Heart right ventricle (tissue), 16 donors: ENCODE results near the gene PLCL2. TPM values are rescaled to one million over a fixed set of nuclear protein-coding genes. Genes with fewer than 3 reads are reported as not detected.

Source experiments
- ATAC-seq, 8 donors: fragments of 200-7000 bp; cut with Tn5 transposase; one replicate each; pipeline ENCODE4 v1.9.1; 2020; ENCODE audit warnings: mild to moderate bottlenecking in 8 of 8, moderate library complexity in 8 of 8, moderate number of reproducible peaks in 1 of 8
- DNase-seq, 2 donors: peaks; one replicate each; pipeline ENCODE4 v3.0.0-alpha.2; 2020
- H3K27ac ChIP-seq, 10 donors: fragments of 200-600 bp; sonication (generic) in 2 of 10; one replicate each; pipeline versions ENCODE4 v1.5.0 to v1.8.0; 2020 to 2022; ENCODE audit warnings: mild to moderate bottlenecking in 3 of 10
- H3K27me3 ChIP-seq, 7 donors: fragments of 200-600 bp; one replicate each; pipeline ENCODE4 v1.8.0; 2021 to 2022; ENCODE audit warnings: mild to moderate bottlenecking in 2 of 7
- H3K36me3 ChIP-seq, 9 donors: fragments of 200-600 bp; sonication (generic) in 1 of 9; one replicate each; pipeline versions ENCODE4 v1.5.0 to v1.8.0; 2020 to 2022; ENCODE audit warnings: mild to moderate bottlenecking in 2 of 9
- H3K4me1 ChIP-seq, 9 donors: fragments of 200-600 bp; sonication (generic) in 1 of 9; one replicate each; pipeline versions ENCODE4 v1.5.0 to v1.8.0; 2020 to 2022; ENCODE audit warnings: mild to moderate bottlenecking in 4 of 9
- H3K4me3 ChIP-seq, 10 donors: fragments of 200-600 bp; sonication (generic) in 2 of 10; one replicate each; pipeline versions ENCODE4 v1.5.0 to v1.8.0; 2020 to 2022; ENCODE audit warnings: mild to moderate bottlenecking in 7 of 10, moderate library complexity in 2 of 10
- H3K9me3 ChIP-seq, 11 donors: fragments of 200-600 bp in 10 of 11; sonication (generic) in 2 of 11; one replicate each; pipeline versions ENCODE4 v1.5.0 to v1.8.0; 2013 to 2022; ENCODE audit warnings: mild to moderate bottlenecking in 2 of 11, control low read depth in 1 of 11, moderate library complexity in 1 of 11
- WGBS, 2 donors: extraction: QIAGEN DNeasy Blood & Tissue Kit; methylation state at CpG; one replicate each; pipeline ENCODE4 v1.1.7; 2013; ENCODE audit warnings: inconsistent platforms in 1 of 2; 5-methylcytosine and 5-hydroxymethylcytosine counted together
- intact Hi-C, 10 donors: fragments of 100-400 bp; cut with DNase I; formaldehyde crosslinking; loops; one replicate each; pipeline versions ENCODE4 v1.11.1 to v1.14.2; 2022
- polyA plus RNA-seq, 2 donors: library from polyadenylated mRNA; stranded (reverse); fragments of 200-250 nt; gene quantifications; one replicate each; pipeline ENCODE4 v1.2.3, GENCODE V29; 2013
- total RNA-seq, 10 donors: library from RNA; stranded (reverse); fragmentation: NEBNext Ultra II Directional in 3 of 10; extraction: Animal tissue kit (Norgen Biotek cat#: 25700) in 3 of 10; gene quantifications; one replicate each; pipeline versions ENCODE4 v1.2.1 to v1.2.4, GENCODE V29; 2021 to 2023
- TF ChIP-seq, protein P1 (sequence below), 9 donors: fragments of 200-600 bp; sonication (generic) in 2 of 9; IDR thresholded peaks; one replicate each; pipeline versions ENCODE4 v1.5.0 to v1.8.0; 2021 to 2022; ENCODE audit warnings: antibody characterized with exemption in 9 of 9, mild to moderate bottlenecking in 5 of 9, moderate library complexity in 1 of 9
- donor health status: Arrhythmogenic right ventricular cardiomyopathy.
- donor health status: ischemic (EF 13 %, LVEDD 7.1; RV severe dilation, severe dysfunction).
- donor health status: healthy with polysubstance abuse.
- donor health status: DM: no; HTN: yes; CAD: no.
- donor health status: DM: no; HTN: no; CAD: no.
- donor health status: ischemic (EF 25% LVEDD 6.9; RV normal size, moderate dysfunction).
- donor health status: ischemic (EF 25% LVEDD 5.7; RV mildly dilated, moderate dysfunction).
- donor health status: healthy.
- donor health status: DM: yes; HTN: yes; CAD: no.
- donor health status: Ischemic cardiomyopathy.
- donor health status: ischemic (EF 35%, LVEDD 5.7; RV mildly dilated, moderate dysfunction).
- donor health status: nonischemic (EF 11% LVEDD 7.7; RV severe dilation, severe dysfunction).
- donor health status: DM: yes; HTN: yes; CAD: no.
- donor health status: PGD.
- donor health status: ischemic (EF 29% LVEDD 5.4; RV normal size, mild dysfunction).
- donor health status: nonischemic (EF 23%, LVEDD 6.1; RV moderate dilation, normal function).

The PLCL2 gene
- total and polyA plus RNA-seq, 12 donors = 8.7 to 79.8 (median 53.0) TPM

- Histone ChIP-seq H3K27me3 (no peaks in the 10 kb centered on the region), H3K4me1 (peaks cover 0 to 84% (median 65%) of the 10 kb centered on the region in 9 donors), H3K27ac (peak overlapping the region; percentile 49 to 84 (median 64)), H3K36me3 (no peaks in the 10 kb centered on the region), H3K9me3 (no peaks in the 10 kb centered on the region), H3K4me3 (peak overlapping the region; percentile 18 to 55 (median 38))
- 26 to 43% methylated on average over 1 of the region's 1 CpG for WGBS, 2 donors
- ATAC-seq = no peak
- intact Hi-C loops = loop anchor here in 3 of 10 donors (5.0 to 10.0 kb wide), 3 partner anchors 125 to 335 kb away; no protein-coding TSS in a partner anchor
- no peak for DNase-seq
- TF ChIP-seq, protein P1, sequence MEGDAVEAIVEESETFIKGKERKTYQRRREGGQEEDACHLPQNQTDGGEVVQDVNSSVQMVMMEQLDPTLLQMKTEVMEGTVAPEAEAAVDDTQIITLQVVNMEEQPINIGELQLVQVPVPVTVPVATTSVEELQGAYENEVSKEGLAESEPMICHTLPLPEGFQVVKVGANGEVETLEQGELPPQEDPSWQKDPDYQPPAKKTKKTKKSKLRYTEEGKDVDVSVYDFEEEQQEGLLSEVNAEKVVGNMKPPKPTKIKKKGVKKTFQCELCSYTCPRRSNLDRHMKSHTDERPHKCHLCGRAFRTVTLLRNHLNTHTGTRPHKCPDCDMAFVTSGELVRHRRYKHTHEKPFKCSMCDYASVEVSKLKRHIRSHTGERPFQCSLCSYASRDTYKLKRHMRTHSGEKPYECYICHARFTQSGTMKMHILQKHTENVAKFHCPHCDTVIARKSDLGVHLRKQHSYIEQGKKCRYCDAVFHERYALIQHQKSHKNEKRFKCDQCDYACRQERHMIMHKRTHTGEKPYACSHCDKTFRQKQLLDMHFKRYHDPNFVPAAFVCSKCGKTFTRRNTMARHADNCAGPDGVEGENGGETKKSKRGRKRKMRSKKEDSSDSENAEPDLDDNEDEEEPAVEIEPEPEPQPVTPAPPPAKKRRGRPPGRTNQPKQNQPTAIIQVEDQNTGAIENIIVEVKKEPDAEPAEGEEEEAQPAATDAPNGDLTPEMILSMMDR (IDR thresholded peaks at IDR 0.05) = no peak
These were observed 15.2 kb downstream of the PLCL2 start for GRCh38 chr3:16899919-16900318.

GRCh38 chr3:16900779-16901440 lies 16.2 kb downstream of the PLCL2 start:
- no peaks in the 10 kb centered on the region for H3K27me3 ChIP-seq
- H3K4me3 ChIP-seq = peak overlapping the region in 9 of 10 donors; percentile 23 to 55 (median 38)
- no peaks in the 10 kb centered on the region for H3K36me3 ChIP-seq
- DNase-seq (no peak), ATAC-seq (peak in 1 of 8 donors; percentile 7)
- no peaks in the 10 kb centered on the region for H3K9me3 ChIP-seq
- TF ChIP-seq, protein P1 (IDR thresholded peaks at IDR 0.05) = no peak
- intact Hi-C loops = loop anchor here in 1 of 10 donors (10.0 kb wide), 1 partner anchor 124 kb away; no protein-coding TSS in a partner anchor
- H3K27ac ChIP-seq = peak overlapping the region; percentile 30 to 84 (median 62)
- H3K4me1 ChIP-seq = peaks cover 0 to 94% (median 72%) of the 10 kb centered on the region in 9 donors
- WGBS, 2 donors = 42 to 45% methylated on average over 4 of the region's 4 CpGs

DNA sequence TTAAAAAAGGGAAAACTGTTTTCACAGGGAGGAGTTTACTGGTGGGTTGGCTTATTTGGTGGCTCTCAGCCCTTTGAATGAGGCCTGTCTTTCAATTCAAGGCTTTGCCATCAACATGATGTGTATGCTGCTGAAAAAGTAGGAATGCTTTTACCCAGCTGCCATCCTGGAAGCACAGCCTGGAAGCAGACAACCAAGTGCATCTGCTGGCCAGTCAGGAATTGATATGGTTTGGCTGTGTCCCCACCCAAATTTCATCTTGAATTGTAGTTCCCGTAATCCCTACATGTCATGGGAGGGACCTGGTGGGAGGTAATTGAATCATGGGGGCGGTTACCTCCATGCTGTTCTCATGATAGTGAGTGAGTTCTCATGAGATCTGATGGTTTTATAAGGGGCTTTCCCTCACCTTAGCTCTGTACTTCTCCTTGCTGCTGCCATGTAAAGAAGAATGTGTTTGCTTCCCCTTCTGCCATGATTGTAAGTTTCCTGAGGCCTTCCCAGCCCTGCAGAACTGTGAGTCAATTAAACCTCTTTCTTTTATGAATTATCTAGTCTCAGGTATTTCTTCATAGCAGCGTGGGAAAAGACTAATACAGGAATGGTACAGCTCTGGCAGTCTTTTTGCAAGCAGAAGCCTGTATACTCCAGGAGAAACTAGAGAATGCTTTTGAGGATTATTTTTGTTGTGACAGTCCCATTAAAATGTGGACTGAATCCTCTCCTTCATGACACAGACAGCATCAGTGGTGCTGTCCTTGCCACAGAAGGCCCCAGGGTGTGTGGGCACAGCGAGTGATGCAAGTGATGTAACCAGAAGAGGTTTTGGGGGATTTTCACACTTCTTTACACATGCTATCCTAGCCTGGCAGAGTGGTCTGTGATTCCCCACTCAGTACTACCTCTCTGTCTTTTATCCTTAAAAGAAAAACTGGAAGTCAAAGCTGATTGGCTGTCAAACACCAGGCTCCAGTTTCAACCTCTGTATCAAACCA lies 20.0 kb downstream of the PLCL2 start:
- no peak overlapping the region for H3K4me3 ChIP-seq
- 60 to 75% methylated on average over 4 of the region's 4 CpGs for WGBS, 2 donors
- H3K4me1 ChIP-seq = peaks cover 5 to 94% (median 84%) of the 10 kb centered on the region in 9 donors
- TF ChIP-seq, protein P1 (IDR thresholded peaks at IDR 0.05) = no peak
- no peaks in the 10 kb centered on the region for H3K9me3 ChIP-seq
- ATAC-seq (no peak), DNase-seq (no peak)
- intact Hi-C loops = loop anchor here in 1 of 10 donors (10.0 kb wide), 1 partner anchor 120 kb away; no protein-coding TSS in a partner anchor
- H3K27me3 ChIP-seq = no peaks in the 10 kb centered on the region
- peak overlapping the region in 6 of 10 donors; percentile 17 to 73 (median 31) for H3K27ac ChIP-seq
- no peaks in the 10 kb centered on the region for H3K36me3 ChIP-seq

- Histone ChIP-seq H3K36me3 (no peaks in the 10 kb centered on the region), H3K9me3 (no peaks in the 10 kb centered on the region), H3K4me3 (no peak overlapping the region), H3K27ac (peak overlapping the region in 7 of 10 donors; percentile 35 to 73 (median 51)), H3K27me3 (no peaks in the 10 kb centered on the region), H3K4me1 (peaks cover 5 to 98% (median 86%) of the 10 kb centered on the region in 9 donors)
- TF ChIP-seq, protein P1 (IDR thresholded peaks at IDR 0.05) = no peak
- no peak for DNase-seq
- intact Hi-C loops = loop anchor here in 1 of 10 donors (10.0 kb wide), 1 partner anchor 119 kb away; no protein-coding TSS in a partner anchor
- WGBS, 2 donors = 52 to 84% methylated on average over 1 of the region's 1 CpG
- no peak for ATAC-seq
These were observed 20.9 kb downstream of the PLCL2 start for GRCh38 chr3:16905704-16906103.
